Measurements from ENCODE around the gene CHCT1.

DNA sequence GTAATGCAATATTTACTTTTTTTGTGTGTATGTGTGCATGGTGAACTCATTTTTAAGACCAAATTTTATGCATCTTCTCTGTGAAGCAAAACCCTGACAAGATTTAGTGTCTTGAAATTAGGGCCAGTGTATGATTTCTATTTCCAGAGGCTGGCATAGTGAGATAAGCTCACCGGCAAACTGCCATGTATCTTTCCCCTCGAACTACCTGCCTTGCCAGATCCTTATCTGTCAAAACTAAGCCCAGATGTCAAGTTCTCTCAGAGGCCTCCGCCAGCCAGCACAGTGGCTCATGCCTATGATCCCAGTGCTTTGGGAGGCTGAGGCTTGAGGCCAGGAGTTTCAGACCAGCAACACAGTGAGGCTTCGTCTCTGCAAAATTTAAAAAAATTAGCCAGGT, 40.3 kb upstream of the CHCT1 start:
- TF ChIP-seq CTCF (IDR thresholded peaks at IDR 0.05; ENCODE audit: low read depth, low read length): no peak
- TF ChIP-seq EZH2phosphoT487 (IDR thresholded peaks at IDR 0.05; ENCODE audit: low read depth): no peak
